ENCODE data around the gene MLH3.
"Not testable (repeated sequence)": the region's sequence is repeated elsewhere in the genome, so short reads cannot be mapped to it uniquely, and the experiment has no call there.

Gene MLH3

DNA sequence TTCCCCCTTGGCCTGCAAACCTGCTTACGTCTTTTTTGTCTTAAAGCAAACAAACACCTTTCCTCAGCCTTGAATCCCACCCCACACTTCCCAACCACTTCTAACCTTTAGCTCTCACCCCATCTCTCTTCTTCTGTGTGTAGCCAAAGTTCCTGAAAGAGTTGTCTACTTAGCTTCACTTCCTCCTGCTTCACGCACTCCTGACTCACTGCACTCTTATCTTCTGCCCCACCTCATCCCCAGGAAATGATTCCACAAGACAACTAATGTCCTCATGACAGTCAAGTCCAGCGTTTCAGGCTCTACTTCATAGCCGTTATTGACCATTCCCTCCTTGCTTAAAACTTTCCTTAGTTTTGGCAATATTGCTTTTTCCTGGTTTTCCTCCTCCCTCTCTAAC is 26.2 kb downstream of the MLH3 start:
- no peak for DNase-seq

- DNase-seq, result no peak
Measured at GRCh38 chr14:75023108-75023507, 28.2 kb downstream of the MLH3 start.

- DNase-seq, result peak; percentile 15
Measured at GRCh38 chr14:75022655-75023054, 28.6 kb downstream of the MLH3 start.

DNA sequence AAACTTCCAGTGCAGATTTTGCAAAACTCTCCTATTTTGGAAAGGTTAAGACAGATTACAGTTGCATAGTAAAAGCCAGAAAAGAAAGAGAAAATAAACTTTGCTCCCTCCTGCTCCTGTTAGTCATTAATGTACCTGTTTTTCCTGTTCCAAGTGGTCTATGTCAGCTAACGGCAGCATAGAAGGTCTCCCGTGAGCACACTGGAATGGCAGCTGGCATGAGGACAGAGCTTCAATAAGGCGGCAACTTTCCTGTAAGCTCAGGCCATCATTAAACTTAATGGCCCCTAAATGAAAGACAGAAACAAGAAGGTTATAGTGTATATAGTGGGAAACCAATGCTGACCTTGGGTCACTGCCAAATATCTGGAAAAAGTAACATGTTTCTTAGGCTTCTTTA is 32.6 kb downstream of the MLH3 start:
- DNase-seq, result no peak

DNA sequence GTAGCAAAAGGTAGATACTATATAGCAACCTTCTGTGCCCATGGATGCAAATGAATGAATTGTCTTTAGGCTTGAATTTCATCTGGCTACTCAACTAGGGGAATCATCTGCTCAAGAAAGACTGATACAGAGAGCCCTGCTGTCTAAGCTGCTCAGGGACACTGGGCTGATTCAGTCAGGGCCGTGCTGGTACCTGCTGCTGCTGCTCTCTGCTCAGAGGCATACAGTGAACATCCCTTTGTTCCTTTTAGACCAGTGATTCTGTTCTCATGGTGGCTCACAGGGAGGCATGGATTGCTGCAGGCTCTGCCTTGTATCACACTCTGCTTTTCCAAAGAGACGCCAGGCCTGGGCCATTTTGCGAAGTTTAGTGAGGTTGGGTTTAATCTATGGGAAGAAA is 34.5 kb downstream of the MLH3 start:
- DNase-seq, result no peak

GRCh38 chr14:75015496-75015895 is 35.8 kb downstream of the MLH3 start:
- DNase-seq, result no peak

- no peak for DNase-seq
Measured at GRCh38 chr14:75013290-75013689, 38.0 kb downstream of the MLH3 start.

GRCh38 chr14:75011356-75011994 is 39.8 kb downstream of the MLH3 start:
- DNase-seq, result peak; percentile 59

- DNase-seq, result no peak
Measured at GRCh38 chr14:75010472-75011093, 40.7 kb downstream of the MLH3 start.

DNA sequence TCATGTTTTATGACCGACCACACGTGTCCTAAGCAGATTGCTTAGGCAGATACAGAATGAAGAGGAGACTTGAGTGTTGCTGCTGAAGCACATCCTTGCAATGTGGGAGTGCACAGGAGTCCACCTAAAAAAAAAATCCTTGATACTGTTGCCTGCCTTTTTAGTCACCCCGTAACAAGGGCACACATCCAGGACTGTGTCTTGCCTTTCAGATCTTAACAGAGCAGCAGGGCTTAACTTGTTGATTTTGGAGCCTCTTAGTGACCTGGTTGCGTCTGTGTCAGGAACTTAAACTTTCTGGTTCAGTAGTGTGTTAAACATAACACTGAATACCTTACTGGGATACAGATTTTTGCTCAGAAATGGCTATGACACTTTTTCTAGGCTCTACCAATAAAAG is 42.1 kb downstream of the MLH3 start:
- DNase-seq, result no peak

GRCh38 chr14:75005357-75005756 is 45.9 kb downstream of the MLH3 start:
- DNase-seq, result no peak

- DNase-seq, result no peak
Measured at GRCh38 chr14:75003250-75004027, 47.8 kb downstream of the MLH3 start.

DNA sequence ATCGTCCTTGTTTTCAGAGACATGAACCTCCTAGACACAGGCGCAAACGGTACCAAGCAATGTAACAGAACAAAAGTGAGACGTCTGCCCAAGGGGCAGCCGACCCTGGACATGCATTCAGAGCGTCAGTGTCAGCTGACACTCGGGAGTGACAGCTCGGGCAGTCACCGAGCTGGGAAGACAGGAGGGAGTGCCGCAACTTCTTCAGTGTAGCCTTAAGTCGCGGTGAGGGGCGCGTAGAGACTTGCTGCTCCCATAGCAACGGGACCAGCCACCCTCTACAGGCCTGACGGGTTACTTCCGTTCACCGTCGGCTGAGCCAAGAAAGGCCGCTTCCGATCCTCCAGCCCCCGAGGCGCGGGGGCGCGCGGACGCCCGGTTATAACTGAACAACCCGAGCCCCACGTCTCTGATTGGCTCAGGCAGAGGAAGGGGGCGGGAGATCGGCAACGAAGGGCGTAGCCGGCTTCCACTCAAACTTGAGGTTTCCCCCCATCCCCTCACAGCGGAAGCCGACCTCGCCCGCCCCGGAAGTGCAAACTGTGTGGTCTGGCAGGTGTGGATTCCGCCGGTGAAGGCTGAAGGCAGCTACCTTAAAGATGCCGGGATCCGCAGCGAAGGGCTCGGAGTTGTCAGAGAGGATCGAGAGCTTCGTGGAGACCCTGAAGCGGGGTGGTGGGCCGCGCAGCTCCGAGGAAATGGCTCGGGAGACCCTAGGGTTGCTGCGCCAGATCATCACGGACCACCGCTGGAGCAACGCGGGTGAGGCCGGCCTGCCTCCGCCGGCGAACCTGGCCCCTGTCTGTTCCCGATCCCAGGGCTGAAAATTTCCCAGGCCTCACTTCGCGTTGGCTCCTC is 48.6 kb downstream of the MLH3 start, which contains the start of gene EIF2B2:
Gene EIF2B2 (plus strand): TSS at position 530 of the 858 bp plus-strand sequence. CDS start 70 bp downstream, at position 600.
- DNase-seq, result peak; percentile 97

GRCh38 chr14:75001899-75002298 is 49.4 kb downstream of the MLH3 start:
- no peak for DNase-seq

GRCh38 chr14:75001261-75001660 is 50.0 kb downstream of the MLH3 start:
- DNase-seq, result no peak

DNA sequence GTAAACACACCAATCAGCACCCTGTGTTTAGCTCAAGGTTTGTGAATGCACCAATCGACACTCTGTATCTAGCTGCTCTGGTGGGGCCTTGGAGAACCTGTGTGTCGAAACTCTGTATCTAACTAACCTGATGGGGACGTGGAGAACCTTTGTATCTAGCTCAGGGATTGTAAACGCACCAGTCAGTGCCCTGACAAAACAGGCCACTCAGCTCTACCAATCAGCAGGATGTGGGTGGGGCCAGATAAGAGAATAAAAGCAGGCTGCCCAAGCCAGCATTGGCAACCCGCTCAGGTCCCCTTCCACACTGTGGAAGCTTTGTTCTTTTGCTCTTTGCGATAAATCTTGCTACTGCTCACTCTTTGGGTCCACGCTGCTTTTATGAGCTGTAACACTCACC is 55.5 kb downstream of the MLH3 start:
- not testable (repeated sequence) for DNase-seq

DNA sequence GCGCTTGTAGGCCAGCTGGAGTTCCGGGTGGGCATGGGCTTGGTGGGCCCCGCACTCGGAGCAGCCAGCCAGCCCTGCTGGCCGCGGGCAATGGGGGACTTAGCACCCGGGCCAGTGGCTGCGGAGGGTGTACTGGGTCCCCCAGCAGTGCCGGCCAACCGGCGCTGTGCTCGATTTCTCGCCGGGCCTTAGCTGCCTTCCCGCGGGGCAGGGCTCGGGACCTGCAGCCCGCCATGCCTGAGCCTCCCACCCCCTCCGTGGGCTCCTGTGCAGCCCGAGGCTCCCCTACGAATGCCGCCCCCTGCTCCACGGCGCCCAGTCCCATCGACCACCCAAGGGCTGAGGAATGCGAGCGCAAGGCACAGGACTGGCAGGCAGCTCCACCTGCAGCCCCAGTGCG is 57.1 kb downstream of the MLH3 start:
- DNase-seq, result not testable (repeated sequence)

- no peak for DNase-seq
Measured at GRCh38 chr14:74988993-74989392, 62.3 kb downstream of the MLH3 start.

DNA sequence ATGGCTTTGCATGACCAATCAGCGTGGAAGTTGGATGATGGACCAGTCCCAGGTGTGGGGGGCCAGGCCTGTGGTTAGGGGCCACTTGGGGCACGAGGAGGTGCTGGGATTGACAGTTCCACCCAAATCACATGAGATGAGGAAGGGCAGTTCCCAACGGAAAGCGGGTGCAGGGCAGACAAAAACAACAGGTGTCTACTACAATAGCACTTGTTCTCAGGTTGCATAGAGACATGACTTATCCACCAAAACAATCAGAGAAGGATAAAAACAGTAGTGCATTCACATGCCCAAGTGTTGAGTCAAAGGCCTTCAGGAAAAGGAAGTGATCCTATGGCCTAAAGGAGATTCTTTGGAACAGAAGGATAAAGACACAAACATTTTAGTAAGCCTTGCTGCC is 63.1 kb downstream of the MLH3 start:
- no peak for DNase-seq

- no peak for DNase-seq
Measured at GRCh38 chr14:74985806-74986205, 65.5 kb downstream of the MLH3 start.

GRCh38 chr14:74985028-74985310 is 66.3 kb downstream of the MLH3 start:
- DNase-seq, result no peak

- no peak for DNase-seq
Measured at GRCh38 chr14:74984236-74985027, 66.8 kb downstream of the MLH3 start.

Measured in fibroblast of skin of scalp (primary cell).